Skeletal muscle cell (primary cell): ENCODE measurements around the gene FSTL5.

ENCODE experiments used
- DNase-seq: peaks from one replicate; pipeline ENCODE4 v3.0.0-alpha.2; 2010; ENCODE audit warnings: low read depth
- H3K4me3 ChIP-seq: 2 replicates; pipeline ENCODE4 v1.5.1; 2011; ENCODE audit warnings: low read depth, mild to moderate bottlenecking, control low read depth, low read length, moderate library complexity

Gene FSTL5

DNA sequence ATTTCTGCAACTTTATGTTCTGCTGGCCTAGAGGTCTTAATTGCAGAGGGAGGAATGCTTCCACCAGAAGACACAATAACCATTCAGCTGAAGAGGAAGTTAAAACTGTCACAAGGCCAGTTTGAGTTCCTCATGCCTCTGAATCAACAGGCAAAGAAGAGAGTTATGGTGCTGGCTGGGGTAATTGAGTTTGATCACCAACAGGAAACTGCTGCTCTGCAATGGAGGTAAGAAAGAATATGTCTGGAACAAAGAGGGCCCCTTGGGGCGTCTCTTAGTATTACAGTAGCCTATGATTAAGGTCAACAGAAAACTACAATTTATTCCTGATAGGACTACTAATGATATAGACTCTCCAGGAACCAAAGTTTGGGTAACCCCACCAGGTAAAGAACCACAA, 744.0 kb downstream of the FSTL5 start:
- H3K4me3 ChIP-seq = no peak overlapping the region
- no peak for DNase-seq

DNA sequence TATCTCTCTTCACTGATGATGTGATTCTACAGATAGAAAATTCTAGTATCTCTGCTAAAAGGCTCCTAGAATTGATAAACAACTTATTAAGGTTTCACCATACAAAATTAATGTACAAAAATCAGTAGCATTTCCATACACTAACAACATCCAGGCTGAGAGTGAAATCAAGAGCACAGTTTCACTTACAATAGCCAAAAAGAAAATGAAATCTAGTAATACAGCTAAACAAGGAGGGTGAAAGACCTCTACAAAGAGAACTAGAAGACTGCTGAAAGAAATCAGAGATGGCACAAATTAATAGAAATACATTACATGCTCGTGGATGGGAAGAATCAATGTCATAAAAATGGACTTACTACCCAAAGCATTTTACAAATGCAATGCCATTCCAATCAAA, 751.9 kb downstream of the FSTL5 start:
- no peak overlapping the region for H3K4me3 ChIP-seq
- no peak for DNase-seq

- no peak overlapping the region for H3K4me3 ChIP-seq
- no peak for DNase-seq
Measured at GRCh38 chr4:161404346-161405110, 759.3 kb downstream of the FSTL5 start.

GRCh38 chr4:161403781-161404180, 760.0 kb downstream of the FSTL5 start:
- DNase-seq = no peak
- no peak overlapping the region for H3K4me3 ChIP-seq

DNA sequence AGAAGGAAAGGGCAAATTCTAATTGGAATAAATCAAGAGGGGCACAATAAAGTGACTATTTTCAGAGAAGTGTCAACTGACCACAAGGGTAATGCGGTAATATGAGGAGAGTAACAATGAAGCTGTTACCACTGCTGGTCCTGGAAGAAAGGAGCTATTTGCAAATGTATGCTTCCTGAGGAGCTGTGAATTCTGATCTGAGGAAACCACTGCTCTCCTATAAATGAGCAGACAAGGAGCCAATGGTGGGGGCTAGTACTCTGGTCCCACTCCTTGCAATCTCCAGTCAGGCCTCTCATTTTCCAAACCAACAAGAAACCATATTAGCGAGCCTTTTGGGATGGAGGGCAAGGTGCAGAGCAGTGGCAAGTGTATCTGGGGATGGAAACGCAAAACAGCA, 770.2 kb downstream of the FSTL5 start:
- DNase-seq = no peak

GRCh38 chr4:161382655-161383054, 781.1 kb downstream of the FSTL5 start:
- DNase-seq = no peak
- H3K4me3 ChIP-seq = no peak overlapping the region

More for the DNA sequence above, 770.2 kb downstream of the FSTL5 start:
- H3K4me3 ChIP-seq = no peak overlapping the region

DNA sequence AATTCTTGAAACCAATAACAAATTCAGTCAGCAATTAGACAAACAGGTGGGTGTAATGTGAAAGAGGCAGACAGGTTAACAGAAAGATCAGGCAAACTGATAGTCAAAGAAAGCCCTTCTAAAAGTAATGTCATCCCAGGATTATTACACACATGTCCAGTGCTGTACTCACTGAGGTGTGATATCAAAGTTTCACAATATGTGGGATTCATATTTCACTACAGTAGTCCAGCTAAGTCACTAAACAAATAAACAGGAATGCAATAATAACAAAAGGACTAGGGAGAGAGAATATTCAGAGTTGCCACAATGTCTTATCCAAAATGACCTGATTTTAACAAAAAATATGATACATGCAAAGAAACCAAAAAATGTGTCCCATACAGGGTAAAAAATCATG, 787.5 kb downstream of the FSTL5 start:
- H3K4me3 ChIP-seq = no peak overlapping the region
- no peak for DNase-seq

DNA sequence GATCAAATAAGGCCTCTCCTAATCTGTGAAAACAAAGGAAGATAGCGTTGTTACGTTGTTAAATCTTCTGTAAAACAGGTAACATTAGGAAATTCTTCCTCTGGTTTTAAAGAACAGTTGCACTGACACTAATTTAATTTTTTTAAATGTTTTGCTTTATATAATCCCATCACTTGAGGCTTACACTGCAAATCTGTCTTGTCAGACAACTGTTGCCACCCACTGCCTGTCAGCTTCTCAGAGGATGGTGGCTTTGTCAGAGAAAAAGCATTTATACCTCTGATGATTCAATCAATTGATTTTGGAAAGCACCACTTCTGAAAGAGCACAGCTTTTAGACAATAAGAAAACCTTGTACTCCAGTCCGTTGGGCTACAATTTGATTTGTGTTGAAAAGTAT, 799.1 kb downstream of the FSTL5 start:
- no peak for DNase-seq

DNA sequence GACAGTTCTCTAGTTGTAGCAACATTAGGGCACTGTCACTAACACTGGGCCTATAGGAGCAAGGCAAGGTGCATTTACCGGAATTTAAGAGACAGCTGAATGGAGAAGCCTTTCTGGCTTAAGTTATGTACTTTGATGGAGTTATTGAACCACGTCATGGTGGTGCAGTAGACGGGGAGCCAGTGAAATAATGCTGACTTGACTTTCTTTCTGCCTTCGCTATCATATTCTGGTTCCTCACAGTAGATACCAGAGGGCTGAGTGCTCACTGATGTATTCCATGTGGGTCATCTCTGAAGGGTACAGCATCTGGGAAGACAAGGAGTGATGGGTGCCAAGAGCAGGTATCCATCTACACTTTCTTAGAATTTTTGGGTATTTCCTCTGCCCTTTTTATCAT, 802.8 kb downstream of the FSTL5 start:
- H3K4me3 ChIP-seq = no peak overlapping the region
- DNase-seq = no peak

More for the DNA sequence above, 799.1 kb downstream of the FSTL5 start:
- H3K4me3 ChIP-seq = no peak overlapping the region

GRCh38 chr4:161359491-161359890, 804.3 kb downstream of the FSTL5 start:
- no peak overlapping the region for H3K4me3 ChIP-seq
- no peak for DNase-seq

- no peak for DNase-seq
- H3K4me3 ChIP-seq = no peak overlapping the region
Measured at GRCh38 chr4:161356351-161356750, 807.4 kb downstream of the FSTL5 start.

- DNase-seq = no peak
- no peak overlapping the region for H3K4me3 ChIP-seq
Measured at GRCh38 chr4:161350946-161351345, 812.9 kb downstream of the FSTL5 start.

DNA sequence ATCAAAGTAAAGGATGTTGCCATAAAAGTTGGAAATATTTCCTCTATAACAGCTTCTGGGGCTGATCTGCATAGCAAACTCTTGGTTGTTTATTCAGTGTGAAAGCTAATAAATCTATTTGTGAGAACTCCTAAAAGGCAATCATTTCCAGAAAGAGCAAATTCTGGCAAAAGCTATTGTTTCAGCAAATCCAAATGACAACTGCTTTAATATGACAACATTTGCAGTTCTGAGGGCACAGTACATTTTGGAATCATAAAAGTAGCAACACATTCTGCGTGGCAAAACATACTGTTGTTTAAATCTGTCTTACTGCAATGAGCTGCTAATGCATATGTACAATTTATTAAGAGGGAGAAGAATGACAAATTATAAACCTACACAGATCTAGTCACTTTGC, 818.1 kb downstream of the FSTL5 start:
- H3K4me3 ChIP-seq = no peak overlapping the region
- no peak for DNase-seq

- H3K4me3 ChIP-seq = no peak overlapping the region
- DNase-seq = no peak
Measured at GRCh38 chr4:161343569-161343950, 820.2 kb downstream of the FSTL5 start.

- H3K4me3 ChIP-seq = no peak overlapping the region
- DNase-seq = no peak
Measured at GRCh38 chr4:161342881-161343568, 820.8 kb downstream of the FSTL5 start.

DNA sequence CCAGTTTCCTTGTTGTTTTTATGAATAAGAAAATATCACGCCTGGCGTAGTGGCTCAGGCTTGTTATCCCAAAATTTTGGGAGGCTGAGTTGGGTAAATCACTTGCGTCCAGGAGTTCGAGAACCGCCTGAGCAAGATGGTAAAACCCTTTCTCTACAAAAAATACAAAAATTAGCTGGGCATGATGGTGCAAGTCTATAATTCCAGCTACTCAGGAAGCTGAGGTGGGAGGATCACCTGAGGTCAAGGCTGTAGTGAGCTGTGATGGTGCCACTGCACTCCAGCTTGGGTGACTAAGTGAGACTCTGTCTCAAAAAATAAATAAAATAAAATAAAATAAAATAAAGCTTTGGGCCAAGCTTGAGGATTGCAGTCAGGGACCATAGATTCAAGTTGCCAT, 827.2 kb downstream of the FSTL5 start:
- DNase-seq = no peak
- H3K4me3 ChIP-seq = no peak overlapping the region

- H3K4me3 ChIP-seq = no peak overlapping the region
- DNase-seq = no peak
Measured at GRCh38 chr4:161336016-161336530, 827.7 kb downstream of the FSTL5 start.
